ENCODE data around the gene ARHGEF33. TPM values are rescaled to one million over a fixed set of nuclear protein-coding genes. Genes with fewer than 3 reads are reported as not detected.

The ARHGEF33 gene
- total and polyA plus RNA-seq, 10 donors, result 0.04 to 2.0 (median 0.40) TPM

GRCh38 chr2:38973266-38973665 lies 83.6 kb downstream of the ARHGEF33 start:
- DNase-seq, result no peak

DNA sequence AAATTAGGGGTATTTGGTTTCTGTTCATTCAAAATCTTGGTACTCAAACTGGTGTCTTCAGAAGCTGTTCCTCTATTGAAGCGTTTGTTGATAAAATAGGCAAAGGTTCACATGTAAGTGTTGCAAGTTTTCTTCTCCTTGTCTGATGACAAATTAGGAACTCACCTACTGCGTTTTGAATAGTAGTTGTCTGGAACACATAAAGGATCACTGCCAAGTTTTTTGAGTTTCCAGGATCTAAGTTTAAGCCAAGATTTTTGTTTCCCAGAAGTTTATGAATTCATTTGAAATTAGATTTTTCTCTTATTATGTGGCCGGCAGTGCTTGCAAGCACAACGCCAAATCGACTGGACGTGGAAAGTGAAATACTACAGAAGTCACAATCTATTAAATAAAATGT lies 85.4 kb downstream of the ARHGEF33 start:
- H3K4me3 ChIP-seq, result no peak overlapping the region
- H3K4me1 ChIP-seq, result no peaks in the 10 kb centered on the region
- WGBS, 5 donors, result 85 to 94% (median 88%) methylated on average over 6 of the region's 6 CpGs
- intact Hi-C loops (cut with DNase I; ENCODE audit: low total_unique reads), result no loop called here
- no peaks in the 10 kb centered on the region for H3K27me3 ChIP-seq (replicated peaks in 1 of 7)
- no peak for TF ChIP-seq CTCF (IDR thresholded peaks at IDR 0.05 in 8 of 11, conservative IDR thresholded peaks at IDR 0.05 in 3 of 11)
- no peak for TF ChIP-seq POLR2AphosphoS5 (IDR thresholded peaks at IDR 0.05)
- TF ChIP-seq POLR2A (IDR thresholded peaks at IDR 0.05), result no peak
- DNase-seq, result no peak
- H3K9me3 ChIP-seq, result no peaks in the 10 kb centered on the region
- H3K36me3 ChIP-seq, result no peaks in the 10 kb centered on the region
- H3K27ac ChIP-seq, result no peak overlapping the region

More at GRCh38 chr2:38973266-38973665, 83.6 kb downstream of the ARHGEF33 start:
- Histone ChIP-seq H3K27me3 (replicated peaks in 1 of 7) (no peaks in the 10 kb centered on the region), H3K4me1 (no peaks in the 10 kb centered on the region), H3K4me3 (no peak overlapping the region), H3K9me3 (no peaks in the 10 kb centered on the region), H3K27ac (no peak overlapping the region), H3K36me3 (no peaks in the 10 kb centered on the region)
- intact Hi-C loops (cut with DNase I; ENCODE audit: low total_unique reads), result no loop called here
- no peak for TF ChIP-seq CTCF (IDR thresholded peaks at IDR 0.05 in 8 of 11, conservative IDR thresholded peaks at IDR 0.05 in 3 of 11)
- no peak for TF ChIP-seq POLR2AphosphoS5 (IDR thresholded peaks at IDR 0.05)
- no peak for TF ChIP-seq POLR2A (IDR thresholded peaks at IDR 0.05)

DNA sequence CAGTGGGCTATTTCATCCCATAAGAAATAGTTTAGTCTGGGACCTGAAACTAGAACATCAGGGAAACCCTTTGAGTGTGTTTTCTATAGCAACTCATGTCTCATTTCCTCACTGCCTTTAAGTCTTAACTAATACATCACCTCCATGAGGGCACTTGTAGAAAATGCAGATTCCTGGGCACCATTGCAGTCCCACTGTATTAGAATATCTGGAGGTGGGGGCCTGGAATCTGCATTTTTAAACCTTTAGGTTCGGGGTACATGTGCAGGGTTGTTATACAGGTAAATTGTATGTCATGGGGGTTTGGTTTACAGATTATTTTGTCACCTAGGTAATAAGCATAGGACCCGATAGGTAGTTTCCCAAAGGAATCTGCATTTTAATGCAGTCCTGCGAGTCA lies 87.4 kb downstream of the ARHGEF33 start:
- intact Hi-C loops (cut with DNase I; ENCODE audit: low total_unique reads), result no loop called here
- no peak for TF ChIP-seq POLR2AphosphoS5 (IDR thresholded peaks at IDR 0.05)
- TF ChIP-seq POLR2A (IDR thresholded peaks at IDR 0.05), result no peak
- no peak for TF ChIP-seq CTCF (IDR thresholded peaks at IDR 0.05 in 8 of 11, conservative IDR thresholded peaks at IDR 0.05 in 3 of 11)
- Histone ChIP-seq H3K27ac (no peak overlapping the region), H3K9me3 (no peaks in the 10 kb centered on the region), H3K36me3 (no peaks in the 10 kb centered on the region), H3K4me1 (no peaks in the 10 kb centered on the region), H3K27me3 (replicated peaks in 1 of 7) (no peaks in the 10 kb centered on the region), H3K4me3 (no peak overlapping the region)
- 81 to 96% (median 96%) methylated on average over 3 of the region's 3 CpGs for WGBS, 5 donors
- no peak for DNase-seq

GRCh38 chr2:38978296-38978903 lies 88.7 kb downstream of the ARHGEF33 start:
- no peaks in the 10 kb centered on the region for H3K9me3 ChIP-seq
- intact Hi-C loops (cut with DNase I; ENCODE audit: low total_unique reads), result no loop called here
- H3K4me1 ChIP-seq, result no peaks in the 10 kb centered on the region
- TF ChIP-seq POLR2AphosphoS5 (IDR thresholded peaks at IDR 0.05) (no peak), POLR2A (IDR thresholded peaks at IDR 0.05) (no peak), CTCF (IDR thresholded peaks at IDR 0.05 in 8 of 11, conservative IDR thresholded peaks at IDR 0.05 in 3 of 11) (no peak)
- WGBS, 5 donors, result 63 to 77% (median 76%) methylated on average over 5 of the region's 5 CpGs
- H3K36me3 ChIP-seq, result peaks cover 0 to 6% (median 2%) of the 10 kb centered on the region in 6 donors
- H3K27me3 ChIP-seq (replicated peaks in 1 of 7), result no peaks in the 10 kb centered on the region
- no peak for DNase-seq
- H3K4me3 ChIP-seq, result no peak overlapping the region
- H3K27ac ChIP-seq, result no peak overlapping the region

Measured in spleen (tissue), 11 donors.